Activated CD4-positive, alpha-beta T cell treated with anti-CD3 and anti-CD28 coated beads, Interleukin-2, amount 50 U/mL, for 16 hours (primary cell): ENCODE measurements around the gene OR4D11.

ENCODE experiments used
- DNase-seq: peaks from one replicate; pipeline ENCODE4 v3.0.0-alpha.2; 2020

The OR4D11 gene

DNA sequence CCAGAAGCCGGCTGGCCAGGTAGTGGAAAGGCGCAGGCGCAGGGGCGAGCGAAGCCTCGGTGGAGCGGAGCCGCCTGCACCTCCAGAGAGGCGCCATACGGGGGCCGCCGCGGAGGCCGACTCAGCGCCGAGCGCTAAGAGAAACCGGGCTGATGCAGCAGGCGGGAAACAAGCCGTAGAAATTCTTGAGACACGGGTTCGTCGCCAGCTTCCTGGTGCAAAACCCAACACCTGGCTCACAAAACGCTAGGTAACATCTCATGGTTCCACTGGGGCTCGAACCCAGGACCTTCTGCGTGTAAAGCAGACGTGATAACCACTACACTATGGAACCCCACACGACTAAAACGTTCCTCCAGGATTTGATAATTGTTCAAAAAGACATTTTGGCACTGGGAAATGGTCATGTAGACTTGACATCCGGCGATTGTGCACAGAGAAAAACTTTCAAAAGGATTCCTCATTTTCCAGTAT lies 47.0 kb downstream of the OR4D11 start:
- peak; percentile 98 for DNase-seq

DNA sequence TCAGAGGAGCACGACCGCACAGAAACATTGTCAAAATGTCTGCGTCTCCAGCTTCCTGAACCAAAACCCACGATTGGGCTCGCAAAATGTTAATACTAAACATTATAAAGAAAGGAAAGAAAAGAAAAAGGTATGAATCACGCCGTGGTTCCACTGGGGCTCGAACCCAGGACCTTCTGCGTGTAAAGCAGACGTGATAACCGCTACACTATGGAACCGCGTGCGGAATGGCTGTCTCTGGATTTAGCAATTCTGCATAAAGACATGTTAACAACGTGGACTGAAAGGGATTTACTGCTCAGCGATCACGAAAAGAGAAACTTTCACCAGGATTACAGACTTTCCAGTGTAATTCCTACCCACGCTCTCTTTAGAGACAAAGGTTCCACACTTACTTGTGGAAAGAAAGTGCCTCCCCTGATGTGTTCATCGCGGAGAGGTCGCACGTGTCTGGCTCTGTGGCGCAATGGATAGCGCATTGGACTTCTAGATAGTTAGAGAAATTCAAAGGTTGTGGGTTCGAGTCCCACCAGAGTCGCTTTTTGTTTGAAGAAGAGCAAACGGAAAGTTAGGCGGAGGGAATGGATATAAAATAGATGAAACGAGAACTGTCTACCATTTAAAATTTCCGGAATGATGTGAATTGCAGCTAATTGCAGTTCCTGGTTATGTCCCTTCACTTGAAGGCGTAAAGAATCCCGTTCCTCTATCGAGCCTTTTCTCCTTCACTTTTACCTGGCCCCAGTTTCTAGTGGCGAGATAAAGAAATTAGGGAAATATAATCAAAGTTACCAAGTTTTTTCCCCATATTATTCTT lies 47.7 kb downstream of the OR4D11 start:
- DNase-seq, result peak; percentile 91

DNA sequence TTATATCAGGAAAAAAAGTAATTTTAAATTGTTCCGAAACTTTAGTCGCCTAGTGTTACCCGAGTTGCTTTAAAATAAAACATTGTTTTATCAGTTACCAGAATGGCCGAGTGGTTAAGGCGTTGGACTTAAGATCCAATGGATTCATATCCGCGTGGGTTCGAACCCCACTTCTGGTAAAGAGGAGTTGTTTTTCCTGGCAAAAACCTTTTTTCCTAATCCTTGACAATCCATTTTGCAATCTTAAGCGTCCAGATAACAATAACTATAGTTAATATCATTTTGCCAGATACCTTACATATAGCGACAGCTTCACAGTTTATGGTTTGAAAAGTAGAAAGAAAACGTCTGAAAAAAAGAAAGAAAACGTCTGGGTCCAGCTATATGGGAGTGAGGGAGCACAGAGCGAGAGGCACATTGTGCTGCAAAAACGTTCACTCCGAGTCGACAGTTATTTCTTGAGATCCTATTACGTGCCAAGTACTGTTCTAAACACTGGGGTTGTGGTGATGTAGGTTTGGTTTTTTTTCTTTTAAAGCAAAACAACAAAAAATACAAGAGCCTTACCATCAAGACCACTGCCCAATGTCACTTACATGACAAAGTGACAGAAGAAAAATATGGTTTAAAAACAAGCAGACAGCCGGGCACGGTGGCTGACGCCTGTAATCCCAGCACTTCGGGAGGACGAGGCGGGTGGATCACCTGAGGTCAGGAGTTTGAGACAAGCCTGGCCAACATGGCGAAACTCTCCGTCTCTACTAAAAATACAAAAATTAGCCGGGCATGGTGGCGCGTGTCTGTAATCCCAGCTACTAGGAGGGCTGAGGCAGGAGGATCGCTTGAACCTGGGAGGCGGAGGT lies 48.5 kb downstream of the OR4D11 start:
- DNase-seq, result peak; percentile 65

DNA sequence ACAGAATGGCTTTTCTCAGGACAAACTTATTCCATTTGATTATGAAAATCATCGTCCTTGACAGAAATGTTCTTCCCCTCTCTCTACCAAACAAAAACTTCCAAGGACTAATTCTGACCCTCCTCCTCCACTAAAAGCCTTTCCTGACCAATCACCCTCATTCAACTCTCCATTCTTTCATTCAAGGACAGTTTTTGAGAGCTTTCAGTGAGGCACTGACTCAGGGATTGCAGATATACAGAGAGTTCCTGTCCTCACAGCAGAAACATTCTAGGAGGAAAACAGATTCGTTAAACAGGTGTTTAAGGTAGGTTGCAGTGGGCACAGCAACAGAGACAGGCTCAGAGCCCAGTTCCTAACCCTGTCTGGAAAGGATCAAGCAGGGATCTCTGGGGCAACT lies 49.5 kb downstream of the OR4D11 start:
- no peak for DNase-seq

DNA sequence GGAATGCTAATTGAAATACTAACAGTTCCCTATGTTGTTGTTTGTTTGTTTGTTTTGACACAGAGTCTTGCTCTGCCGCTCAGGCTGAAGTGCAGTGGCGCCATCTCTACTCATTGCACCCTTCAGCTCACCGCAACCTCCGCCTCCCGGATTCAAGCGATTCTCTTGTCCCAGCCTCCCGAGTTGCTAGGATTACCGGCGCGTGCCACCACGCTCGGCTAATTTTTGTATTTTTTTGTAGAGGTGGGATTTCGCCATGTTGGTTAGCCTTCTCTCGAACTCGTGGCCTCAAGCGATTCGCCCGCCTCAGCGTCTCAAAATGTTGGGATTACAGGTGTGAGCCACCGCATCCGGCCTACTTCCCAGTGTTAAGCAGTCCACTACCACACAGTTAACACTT lies 49.9 kb downstream of the OR4D11 start:
- no peak for DNase-seq
